ENCODE data around the gene TTC7B. TPM values are rescaled to one million over a fixed set of nuclear protein-coding genes. Genes with fewer than 3 reads are reported as not detected.

TTC7B gene
- total RNA-seq, 4 donors from 2014 or later: 14.3 to 48.9 (median 32.5) TPM

DNA sequence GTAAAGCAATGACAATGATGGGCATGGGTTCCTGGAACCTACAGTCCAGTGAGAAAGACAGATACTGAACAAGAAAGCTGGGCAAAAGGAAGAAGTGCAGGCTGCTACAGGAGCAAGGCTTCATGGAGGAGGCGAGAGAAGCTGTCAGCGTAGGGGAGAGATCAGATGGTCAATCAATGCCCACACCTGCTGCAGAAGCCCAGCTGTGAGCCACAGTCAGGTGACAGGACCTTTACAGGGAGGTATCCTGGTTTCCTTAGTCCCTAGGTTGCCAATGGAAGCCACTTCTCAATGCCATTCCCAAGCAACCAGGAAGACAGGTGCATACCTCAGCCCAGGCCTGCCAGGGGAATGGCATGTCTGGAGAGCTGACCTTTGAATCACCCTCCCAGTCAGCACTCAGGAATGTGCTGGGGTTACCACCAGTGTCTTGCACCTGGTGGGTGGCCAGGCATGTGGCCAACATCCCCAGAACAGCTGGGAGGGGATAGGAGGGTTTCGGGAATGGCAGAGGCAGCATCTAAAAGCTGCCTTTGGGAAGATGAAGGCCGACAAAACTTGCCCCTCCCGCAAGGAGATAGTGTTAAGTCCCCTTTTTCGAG is 170.3 kb downstream of the TTC7B start:
- TF ChIP-seq EP300 (IDR thresholded peaks at IDR 0.05) (no peak), POLR2AphosphoS5 (IDR thresholded peaks at IDR 0.05) (no peak), POLR2A (IDR thresholded peaks at IDR 0.05) (no peak), CTCF (IDR thresholded peaks at IDR 0.05) (no peak)
- 90% methylated on average over 6 of the region's 6 CpGs for WGBS
- Histone ChIP-seq H3K4me3 (no peak overlapping the region), H3K27me3 (no peaks in the 10 kb centered on the region), H3K9me3 (no peaks in the 10 kb centered on the region), H3K27ac (no peak overlapping the region), H3K36me3 (no peaks in the 10 kb centered on the region), H3K4me1 (no peaks in the 10 kb centered on the region)
- DNase-seq (ENCODE audit: low spot score in 2 of 2): no peak

DNA sequence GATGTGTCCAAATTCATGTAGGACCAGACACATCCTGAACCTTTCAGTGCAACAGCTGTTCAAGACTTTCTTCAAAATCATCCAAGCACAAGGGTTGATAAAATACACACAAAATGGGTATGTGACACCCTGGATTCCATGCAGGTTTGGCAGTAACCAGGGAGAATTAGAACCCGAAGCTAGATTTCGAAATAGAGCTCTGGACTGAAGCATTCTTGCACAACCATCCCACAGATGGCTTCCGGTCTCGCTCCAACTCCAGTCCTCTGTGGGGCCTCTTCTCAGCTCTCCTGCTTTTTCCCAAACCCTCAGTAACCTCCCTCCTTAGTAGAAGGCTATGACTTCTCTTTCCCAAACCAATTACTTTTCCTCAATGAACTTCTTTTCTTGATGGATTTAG is 171.3 kb downstream of the TTC7B start:
- no peak overlapping the region for H3K4me3 ChIP-seq
- WGBS: 69% methylated on average over 4 of the region's 4 CpGs
- no peaks in the 10 kb centered on the region for H3K9me3 ChIP-seq
- no peaks in the 10 kb centered on the region for H3K4me1 ChIP-seq
- TF ChIP-seq POLR2A (IDR thresholded peaks at IDR 0.05) (no peak), CTCF (IDR thresholded peaks at IDR 0.05) (no peak), EP300 (IDR thresholded peaks at IDR 0.05) (no peak), POLR2AphosphoS5 (IDR thresholded peaks at IDR 0.05) (no peak)
- DNase-seq (ENCODE audit: low spot score in 2 of 2): no peak
- no peaks in the 10 kb centered on the region for H3K27me3 ChIP-seq
- no peak overlapping the region for H3K27ac ChIP-seq
- no peaks in the 10 kb centered on the region for H3K36me3 ChIP-seq

DNA sequence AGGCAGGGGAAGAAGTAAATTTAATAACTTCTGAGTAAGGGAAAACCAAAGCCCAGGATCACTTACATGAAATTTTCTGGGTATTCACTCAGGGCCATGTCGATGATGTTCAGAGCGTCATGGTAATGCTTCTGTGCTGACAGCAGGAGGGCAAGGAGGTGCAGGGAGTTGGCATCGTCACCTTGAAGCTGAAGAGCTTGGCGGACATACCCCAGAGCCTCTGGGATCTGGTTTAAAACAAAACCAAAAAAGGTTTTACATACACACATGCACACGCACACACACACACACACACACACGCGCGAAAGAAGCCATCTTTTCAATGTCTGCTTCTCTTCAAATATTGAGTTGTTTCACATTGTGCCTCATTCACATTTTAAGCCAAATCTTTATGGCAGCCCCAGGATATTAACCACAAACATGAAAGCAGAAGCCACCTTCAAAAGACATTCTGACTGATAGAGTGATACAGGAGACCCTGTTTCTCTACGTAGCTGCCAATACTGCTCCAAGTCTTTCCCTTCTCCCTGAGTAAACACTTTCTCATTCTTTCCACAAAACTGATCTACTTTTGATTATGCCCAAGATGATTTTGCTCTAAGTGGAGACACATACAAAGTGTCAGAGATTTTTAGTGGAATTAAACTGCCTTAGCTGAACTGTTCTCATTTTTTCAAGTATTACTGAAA is 172.1 kb downstream of the TTC7B start:
- TF ChIP-seq POLR2A (IDR thresholded peaks at IDR 0.05) (no peak), POLR2AphosphoS5 (IDR thresholded peaks at IDR 0.05) (no peak), CTCF (IDR thresholded peaks at IDR 0.05) (no peak), EP300 (IDR thresholded peaks at IDR 0.05) (no peak)
- H3K4me3 ChIP-seq: no peak overlapping the region
- DNase-seq (ENCODE audit: low spot score in 2 of 2): no peak
- no peaks in the 10 kb centered on the region for H3K36me3 ChIP-seq
- WGBS: 86% methylated on average over 9 of the region's 9 CpGs
- no peaks in the 10 kb centered on the region for H3K4me1 ChIP-seq
- no peaks in the 10 kb centered on the region for H3K27me3 ChIP-seq
- no peak overlapping the region for H3K27ac ChIP-seq
- H3K9me3 ChIP-seq: no peaks in the 10 kb centered on the region

- 57% methylated on average over 3 of the region's 3 CpGs for WGBS
- H3K9me3 ChIP-seq: no peaks in the 10 kb centered on the region
- TF ChIP-seq POLR2A (IDR thresholded peaks at IDR 0.05): no peak
- no peak for TF ChIP-seq POLR2AphosphoS5 (IDR thresholded peaks at IDR 0.05)
- TF ChIP-seq EP300 (IDR thresholded peaks at IDR 0.05): no peak
- no peak for TF ChIP-seq CTCF (IDR thresholded peaks at IDR 0.05)
- H3K27ac ChIP-seq: no peak overlapping the region
- H3K4me1 ChIP-seq: no peaks in the 10 kb centered on the region
- H3K4me3 ChIP-seq: no peak overlapping the region
- no peak for DNase-seq (ENCODE audit: low spot score in 2 of 2)
- H3K27me3 ChIP-seq: no peaks in the 10 kb centered on the region
- H3K36me3 ChIP-seq: no peaks in the 10 kb centered on the region
Observed at GRCh38 chr14:90642244-90642717, 173.9 kb downstream of the TTC7B start.

- Histone ChIP-seq H3K27ac (no peak overlapping the region), H3K4me3 (no peak overlapping the region), H3K27me3 (no peaks in the 10 kb centered on the region), H3K4me1 (no peaks in the 10 kb centered on the region), H3K9me3 (no peaks in the 10 kb centered on the region), H3K36me3 (no peaks in the 10 kb centered on the region)
- no peak for DNase-seq (ENCODE audit: low spot score in 2 of 2)
- no peak for TF ChIP-seq CTCF (IDR thresholded peaks at IDR 0.05)
- TF ChIP-seq EP300 (IDR thresholded peaks at IDR 0.05): no peak
- no peak for TF ChIP-seq POLR2A (IDR thresholded peaks at IDR 0.05)
- TF ChIP-seq POLR2AphosphoS5 (IDR thresholded peaks at IDR 0.05): no peak
- WGBS: 80% methylated on average over 6 of the region's 6 CpGs
Observed at GRCh38 chr14:90641615-90642243, 174.5 kb downstream of the TTC7B start.
